ENCODE results near the gene RNF207.

DNA sequence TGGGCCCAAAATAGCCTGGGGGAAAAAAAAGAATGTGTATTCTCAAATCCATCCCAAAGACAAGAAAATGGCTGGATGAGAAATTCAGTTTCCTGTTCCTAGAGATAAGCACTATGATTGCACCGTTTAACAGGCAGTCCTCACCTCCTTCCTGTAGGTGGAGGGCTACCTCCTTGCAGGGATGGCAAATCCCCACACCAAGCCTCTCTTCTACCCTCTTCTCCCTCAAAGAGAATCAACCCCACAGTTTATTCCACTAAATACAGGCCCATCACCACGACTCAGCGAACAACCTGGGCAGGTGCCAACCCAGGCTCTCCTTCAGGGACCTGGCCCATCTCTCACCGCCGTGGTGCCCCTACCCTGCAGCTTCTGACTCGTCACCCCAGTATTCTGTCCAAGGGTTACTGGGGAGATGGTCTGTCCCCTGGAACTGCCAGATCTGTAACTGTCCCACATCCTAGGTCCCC is 22.4 kb upstream of the RNF207 start:
- TF ChIP-seq POLR2AphosphoS5 (IDR thresholded peaks at IDR 0.05; ENCODE audit: insufficient read depth, low read depth, low read length) (no peak), EZH2 (IDR thresholded peaks at IDR 0.05; ENCODE audit: borderline replicate concordance, low read depth, low read length, severe bottlenecking) (no peak), POLR2A (IDR thresholded peaks at IDR 0.05; ENCODE audit: low read depth, low read length) (no peak), FOS (IDR thresholded peaks at IDR 0.05; ENCODE audit: borderline replicate concordance, insufficient read depth, low read length) (no peak), GATA2 (IDR thresholded peaks at IDR 0.05; ENCODE audit: insufficient read depth, insufficient read length, low read depth, low read length) (no peak), MYC (IDR thresholded peaks at IDR 0.05; ENCODE audit: low read depth, low read length) (no peak)
- TF ChIP-seq, protein P1, sequence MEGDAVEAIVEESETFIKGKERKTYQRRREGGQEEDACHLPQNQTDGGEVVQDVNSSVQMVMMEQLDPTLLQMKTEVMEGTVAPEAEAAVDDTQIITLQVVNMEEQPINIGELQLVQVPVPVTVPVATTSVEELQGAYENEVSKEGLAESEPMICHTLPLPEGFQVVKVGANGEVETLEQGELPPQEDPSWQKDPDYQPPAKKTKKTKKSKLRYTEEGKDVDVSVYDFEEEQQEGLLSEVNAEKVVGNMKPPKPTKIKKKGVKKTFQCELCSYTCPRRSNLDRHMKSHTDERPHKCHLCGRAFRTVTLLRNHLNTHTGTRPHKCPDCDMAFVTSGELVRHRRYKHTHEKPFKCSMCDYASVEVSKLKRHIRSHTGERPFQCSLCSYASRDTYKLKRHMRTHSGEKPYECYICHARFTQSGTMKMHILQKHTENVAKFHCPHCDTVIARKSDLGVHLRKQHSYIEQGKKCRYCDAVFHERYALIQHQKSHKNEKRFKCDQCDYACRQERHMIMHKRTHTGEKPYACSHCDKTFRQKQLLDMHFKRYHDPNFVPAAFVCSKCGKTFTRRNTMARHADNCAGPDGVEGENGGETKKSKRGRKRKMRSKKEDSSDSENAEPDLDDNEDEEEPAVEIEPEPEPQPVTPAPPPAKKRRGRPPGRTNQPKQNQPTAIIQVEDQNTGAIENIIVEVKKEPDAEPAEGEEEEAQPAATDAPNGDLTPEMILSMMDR (IDR thresholded peaks at IDR 0.05; ENCODE audit: extremely low read depth in 1 of 2, insufficient read depth in 1 of 2, low read depth in 1 of 2, low read length in 2 of 2): no peak
- TF ChIP-seq, protein P2, sequence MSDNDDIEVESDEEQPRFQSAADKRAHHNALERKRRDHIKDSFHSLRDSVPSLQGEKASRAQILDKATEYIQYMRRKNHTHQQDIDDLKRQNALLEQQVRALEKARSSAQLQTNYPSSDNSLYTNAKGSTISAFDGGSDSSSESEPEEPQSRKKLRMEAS (IDR thresholded peaks at IDR 0.05; ENCODE audit: insufficient read depth, insufficient read length): no peak

All from endothelial cell of umbilical vein (primary cell).